ENCODE measurements around the gene NTMT1.

The NTMT1 gene

GRCh38 chr9:129682381-129682780, 56.4 kb downstream of the NTMT1 start:
- DNase-seq: no peak

- no peak for DNase-seq
Observed at GRCh38 chr9:129685220-129685932, 59.4 kb downstream of the NTMT1 start.
